ENCODE measurements around the gene SLC37A1. TPM values are rescaled to one million over a fixed set of nuclear protein-coding genes. Genes with fewer than 3 reads are reported as not detected.

Gene SLC37A1
- total RNA-seq, 2 donors from 2014 or later = 22.7 to 47.0 TPM

GRCh38 chr21:42556960-42557359 is 43.3 kb downstream of the SLC37A1 start:
- no peaks in the 10 kb centered on the region for H3K4me1 ChIP-seq (ENCODE audit: control insufficient read depth, insufficient read depth, low read length)
- H3K9ac ChIP-seq (ENCODE audit: extremely low read depth, low read length, poor library complexity, severe bottlenecking) = no peak overlapping the region
- H3K9me3 ChIP-seq (ENCODE audit: control insufficient read depth, low read length) = no peaks in the 10 kb centered on the region
- peaks cover 57% of the 10 kb centered on the region for H3K36me3 Mint-ChIP-seq (ENCODE audit: low read depth)
- TF ChIP-seq, protein P1, sequence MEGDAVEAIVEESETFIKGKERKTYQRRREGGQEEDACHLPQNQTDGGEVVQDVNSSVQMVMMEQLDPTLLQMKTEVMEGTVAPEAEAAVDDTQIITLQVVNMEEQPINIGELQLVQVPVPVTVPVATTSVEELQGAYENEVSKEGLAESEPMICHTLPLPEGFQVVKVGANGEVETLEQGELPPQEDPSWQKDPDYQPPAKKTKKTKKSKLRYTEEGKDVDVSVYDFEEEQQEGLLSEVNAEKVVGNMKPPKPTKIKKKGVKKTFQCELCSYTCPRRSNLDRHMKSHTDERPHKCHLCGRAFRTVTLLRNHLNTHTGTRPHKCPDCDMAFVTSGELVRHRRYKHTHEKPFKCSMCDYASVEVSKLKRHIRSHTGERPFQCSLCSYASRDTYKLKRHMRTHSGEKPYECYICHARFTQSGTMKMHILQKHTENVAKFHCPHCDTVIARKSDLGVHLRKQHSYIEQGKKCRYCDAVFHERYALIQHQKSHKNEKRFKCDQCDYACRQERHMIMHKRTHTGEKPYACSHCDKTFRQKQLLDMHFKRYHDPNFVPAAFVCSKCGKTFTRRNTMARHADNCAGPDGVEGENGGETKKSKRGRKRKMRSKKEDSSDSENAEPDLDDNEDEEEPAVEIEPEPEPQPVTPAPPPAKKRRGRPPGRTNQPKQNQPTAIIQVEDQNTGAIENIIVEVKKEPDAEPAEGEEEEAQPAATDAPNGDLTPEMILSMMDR (conservative IDR thresholded peaks at IDR 0.05) = no peak
- H3K27ac Mint-ChIP-seq = no peak overlapping the region
- H3K27me3 Mint-ChIP-seq (ENCODE audit: insufficient read depth) = no peaks in the 10 kb centered on the region
- H3K4me1 Mint-ChIP-seq = no peaks in the 10 kb centered on the region
- WGBS, 2 experiments (ENCODE audit: insufficient coverage in 1 of 2, insufficient read length in 1 of 2) = 93% methylated on average over 14 of the region's 14 CpGs
- DNase-seq = no peak
- no peaks in the 10 kb centered on the region for H3K27me3 ChIP-seq (ENCODE audit: control insufficient read depth, insufficient read depth, low read length, poor library complexity, severe bottlenecking)
- H3K4me3 Mint-ChIP-seq = no peak overlapping the region
- no peaks in the 10 kb centered on the region for H3K36me3 ChIP-seq (ENCODE audit: control insufficient read depth, insufficient read depth, low read length)
- no peak overlapping the region for H3K4me3 ChIP-seq (ENCODE audit: low read length)
- no peaks in the 10 kb centered on the region for H3K9me3 Mint-ChIP-seq
- H3K27ac ChIP-seq (ENCODE audit: low read depth, low read length) = no peak overlapping the region

DNA sequence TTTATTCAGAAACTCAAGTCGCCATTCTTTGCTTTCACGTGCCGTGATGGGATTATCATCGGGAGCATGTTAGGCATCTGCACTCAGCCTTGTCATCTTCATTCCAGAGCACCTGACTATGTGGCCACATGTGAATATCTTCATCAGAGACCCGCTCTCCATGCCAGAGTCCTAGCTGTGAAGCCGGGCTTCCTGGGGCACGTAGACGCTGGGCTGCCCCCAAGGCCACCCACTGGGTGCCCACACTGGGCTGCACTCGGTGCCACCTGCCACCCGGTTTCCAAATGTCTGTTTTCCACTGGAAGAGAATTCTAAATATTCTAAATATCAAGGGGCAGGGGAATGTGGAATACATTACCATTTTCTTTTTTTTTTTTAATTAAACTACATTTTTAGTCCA is 43.8 kb downstream of the SLC37A1 start:
- Histone ChIP-seq H3K27me3 (ENCODE audit: control insufficient read depth, insufficient read depth, low read length, poor library complexity, severe bottlenecking) (no peaks in the 10 kb centered on the region), H3K27ac (ENCODE audit: low read depth, low read length) (no peak overlapping the region), H3K4me1 (ENCODE audit: control insufficient read depth, insufficient read depth, low read length) (no peaks in the 10 kb centered on the region), H3K9me3 (ENCODE audit: control insufficient read depth, low read length) (no peaks in the 10 kb centered on the region), H3K9ac (ENCODE audit: extremely low read depth, low read length, poor library complexity, severe bottlenecking) (no peak overlapping the region), H3K36me3 (ENCODE audit: control insufficient read depth, insufficient read depth, low read length) (no peaks in the 10 kb centered on the region), H3K4me3 (ENCODE audit: low read length) (no peak overlapping the region)
- Mint-ChIP-seq H3K9me3 (no peaks in the 10 kb centered on the region), H3K27ac (no peak overlapping the region), H3K36me3 (ENCODE audit: low read depth) (peaks cover 61% of the 10 kb centered on the region), H3K4me1 (no peaks in the 10 kb centered on the region), H3K27me3 (ENCODE audit: insufficient read depth) (no peaks in the 10 kb centered on the region), H3K4me3 (no peak overlapping the region)
- DNase-seq = no peak
- TF ChIP-seq, protein P1 (conservative IDR thresholded peaks at IDR 0.05) = no peak
- 94 to 98% methylated on average over 9 to 10 of the region's 10 CpGs for WGBS, 2 experiments (ENCODE audit: insufficient coverage in 1 of 2, insufficient read length in 1 of 2)

DNA sequence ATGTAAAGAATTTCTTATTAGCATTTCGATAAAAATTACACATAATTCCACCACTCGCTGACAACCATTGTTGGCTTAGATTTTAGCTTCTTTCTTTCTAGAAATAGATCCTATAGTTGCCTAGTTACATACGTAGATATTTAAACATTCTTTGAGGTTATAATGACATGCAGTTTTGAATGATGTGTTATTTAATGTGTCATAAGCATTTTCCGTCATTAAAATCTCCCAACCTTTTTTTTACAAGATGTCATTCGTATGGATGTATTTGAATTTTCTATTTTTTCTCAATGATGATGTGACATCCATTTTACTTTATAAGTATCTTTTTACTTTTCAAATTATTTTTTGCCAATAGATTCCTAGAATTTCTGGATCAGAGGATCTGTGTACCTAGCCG is 44.7 kb downstream of the SLC37A1 start:
- H3K36me3 ChIP-seq (ENCODE audit: control insufficient read depth, insufficient read depth, low read length) = no peaks in the 10 kb centered on the region
- no peak overlapping the region for H3K9ac ChIP-seq (ENCODE audit: extremely low read depth, low read length, poor library complexity, severe bottlenecking)
- Mint-ChIP-seq H3K4me3 (no peak overlapping the region), H3K9me3 (no peaks in the 10 kb centered on the region), H3K27me3 (ENCODE audit: insufficient read depth) (no peaks in the 10 kb centered on the region), H3K36me3 (ENCODE audit: low read depth) (peaks cover 68% of the 10 kb centered on the region), H3K27ac (no peak overlapping the region), H3K4me1 (no peaks in the 10 kb centered on the region)
- TF ChIP-seq, protein P1 (conservative IDR thresholded peaks at IDR 0.05) = no peak
- no peaks in the 10 kb centered on the region for H3K4me1 ChIP-seq (ENCODE audit: control insufficient read depth, insufficient read depth, low read length)
- no peak for DNase-seq
- no peaks in the 10 kb centered on the region for H3K27me3 ChIP-seq (ENCODE audit: control insufficient read depth, insufficient read depth, low read length, poor library complexity, severe bottlenecking)
- 85 to 91% methylated on average over 3 to 6 of the region's 6 CpGs for WGBS, 2 experiments (ENCODE audit: insufficient coverage in 1 of 2, insufficient read length in 1 of 2)
- H3K27ac ChIP-seq (ENCODE audit: low read depth, low read length) = no peak overlapping the region
- H3K9me3 ChIP-seq (ENCODE audit: control insufficient read depth, low read length) = no peaks in the 10 kb centered on the region
- no peak overlapping the region for H3K4me3 ChIP-seq (ENCODE audit: low read length)
